GM18867 (cell line): Measurements from ENCODE around the gene ENAM.
"Not testable (repeated sequence)": the region's sequence is repeated elsewhere in the genome, so short reads cannot be mapped to it uniquely, and the experiment has no call there.

Experiments
- ATAC-seq: cut with Tn5 transposase; IDR thresholded peaks from one replicate; pipeline ENCODE4 v1.9.1; 2021; ENCODE audit warnings: mild to moderate bottlenecking, moderate library complexity; ENCODE audit not compliant: unreplicated experiment

ENAM gene

DNA sequence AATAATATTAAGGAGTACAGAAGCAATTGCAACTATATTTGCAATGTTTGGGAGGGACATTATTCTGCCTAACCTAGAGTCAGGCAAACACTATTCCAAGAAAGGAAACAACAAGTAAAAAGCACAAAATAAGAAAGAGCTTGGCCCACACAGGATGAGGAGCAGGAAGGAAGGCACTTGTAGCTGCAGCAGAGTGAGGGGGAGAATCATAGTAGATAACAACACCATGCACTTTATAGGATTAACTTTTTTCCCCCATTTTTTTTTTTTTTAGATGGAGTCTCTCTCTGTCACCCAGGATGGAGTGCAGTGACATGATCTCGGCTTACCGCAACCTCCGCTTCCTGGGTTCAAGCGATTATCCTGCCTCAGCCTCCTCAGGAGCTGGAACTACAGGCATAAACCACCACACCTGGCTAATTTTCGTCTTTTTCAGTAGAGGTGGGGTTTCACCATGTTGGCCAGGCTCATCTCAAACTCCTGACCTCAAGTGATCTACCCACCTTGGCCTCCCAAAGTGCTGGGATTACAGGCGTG, 48.1 kb downstream of the ENAM start:
- no peak for ATAC-seq

DNA sequence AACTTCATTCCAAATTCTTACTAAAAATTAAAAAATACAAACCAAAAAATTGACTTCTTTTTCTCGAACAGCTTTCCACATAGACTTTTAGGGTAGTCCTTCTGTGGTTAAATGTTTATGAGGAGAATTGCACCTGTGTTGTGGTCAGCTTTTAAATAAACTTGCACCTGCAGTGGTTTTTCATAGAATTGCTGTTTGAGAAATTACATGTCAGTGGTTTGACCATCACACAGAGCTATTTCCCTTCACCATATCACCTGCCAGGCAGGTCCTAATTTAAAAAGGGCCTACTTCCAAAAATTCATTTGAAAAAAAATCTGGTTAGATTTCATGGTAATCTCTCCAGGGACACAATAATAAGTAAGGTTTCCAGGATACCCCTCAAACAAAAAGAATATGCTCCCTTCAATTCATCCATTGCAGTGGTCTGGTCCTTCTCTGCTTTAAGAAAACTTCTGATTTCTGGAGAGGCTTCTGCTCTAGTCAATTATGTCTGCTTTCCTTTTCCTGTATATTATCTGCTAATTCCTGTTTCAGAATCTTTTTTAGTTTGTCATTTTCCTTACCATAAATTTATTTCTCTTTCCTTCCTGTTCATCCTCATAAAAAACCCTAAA, 49.9 kb downstream of the ENAM start:
- peak; percentile 85 for ATAC-seq

DNA sequence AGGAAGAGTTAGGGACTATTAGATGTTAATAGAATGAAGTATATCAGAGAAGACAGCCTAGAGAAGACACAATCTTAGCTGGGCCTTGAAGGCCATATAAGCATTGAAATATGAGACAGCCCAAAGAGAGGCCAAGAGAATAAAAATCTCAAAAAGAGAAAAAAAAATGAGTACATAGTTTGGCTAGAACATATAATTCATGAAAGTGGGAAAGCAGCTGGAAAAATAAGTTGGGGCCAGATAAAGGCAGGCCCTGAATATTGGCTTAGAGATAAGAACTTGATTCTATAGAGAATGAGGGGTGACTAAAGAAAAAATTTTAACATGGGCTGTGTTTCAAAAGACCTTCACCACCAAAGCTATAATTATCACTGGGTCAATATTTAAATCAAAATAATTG, 52.4 kb downstream of the ENAM start:
- no peak for ATAC-seq

DNA sequence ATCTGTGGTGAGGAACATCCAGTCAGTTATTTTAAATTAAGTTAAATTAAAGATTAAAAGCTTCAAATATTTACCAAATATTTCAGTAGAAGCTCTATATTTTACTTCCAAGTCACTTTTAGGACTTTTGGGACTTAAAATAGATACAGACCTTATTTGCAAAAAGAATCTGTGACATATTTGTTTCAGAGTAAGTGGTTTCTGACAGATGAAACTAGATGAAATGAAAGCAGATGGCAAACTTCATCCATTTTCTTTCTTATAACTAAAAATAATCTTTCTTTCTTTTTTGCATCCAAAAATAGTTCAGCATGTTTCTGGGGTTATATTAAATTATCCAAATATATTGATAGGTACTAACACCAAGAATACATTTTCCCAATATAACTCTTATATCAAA, 53.2 kb downstream of the ENAM start:
- ATAC-seq = peak; percentile 52

DNA sequence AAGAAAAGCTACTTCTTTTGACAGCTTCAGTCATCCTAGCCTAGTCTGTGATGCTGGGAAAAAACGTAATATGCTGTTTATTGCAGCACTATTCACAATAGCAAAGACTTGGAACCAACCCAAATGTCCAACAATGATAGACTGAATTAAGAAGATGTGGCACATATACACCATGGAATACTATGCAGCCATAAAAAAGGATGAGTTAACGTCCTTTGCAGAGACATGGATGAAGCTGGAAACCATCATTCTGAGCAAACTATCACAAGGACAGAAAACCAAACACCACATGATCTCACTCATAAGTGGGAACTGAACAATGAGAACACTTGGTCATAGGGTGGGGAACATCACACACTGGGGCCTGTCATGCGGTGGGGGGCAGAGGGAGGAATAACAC, 53.6 kb downstream of the ENAM start:
- ATAC-seq = peak; percentile 2

DNA sequence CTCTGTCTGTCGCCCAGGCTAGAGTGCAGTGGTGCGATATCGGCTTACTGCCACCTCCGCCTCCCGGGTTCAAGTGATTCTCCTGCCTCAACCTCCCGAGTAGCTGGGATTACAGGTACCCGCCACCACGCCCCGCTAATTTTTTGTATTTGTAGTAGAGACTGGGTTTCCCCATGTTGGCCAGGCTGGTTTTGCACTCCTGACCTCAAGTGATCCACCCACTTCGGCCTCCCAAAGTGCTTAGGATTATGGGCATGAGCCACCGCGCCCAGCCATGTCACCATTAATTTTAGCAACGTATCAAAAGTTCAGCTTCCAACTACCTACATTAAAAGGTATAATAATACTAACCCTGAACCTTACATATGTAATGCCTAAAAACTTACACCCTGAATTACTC, 58.8 kb downstream of the ENAM start:
- peak; percentile 5 for ATAC-seq

DNA sequence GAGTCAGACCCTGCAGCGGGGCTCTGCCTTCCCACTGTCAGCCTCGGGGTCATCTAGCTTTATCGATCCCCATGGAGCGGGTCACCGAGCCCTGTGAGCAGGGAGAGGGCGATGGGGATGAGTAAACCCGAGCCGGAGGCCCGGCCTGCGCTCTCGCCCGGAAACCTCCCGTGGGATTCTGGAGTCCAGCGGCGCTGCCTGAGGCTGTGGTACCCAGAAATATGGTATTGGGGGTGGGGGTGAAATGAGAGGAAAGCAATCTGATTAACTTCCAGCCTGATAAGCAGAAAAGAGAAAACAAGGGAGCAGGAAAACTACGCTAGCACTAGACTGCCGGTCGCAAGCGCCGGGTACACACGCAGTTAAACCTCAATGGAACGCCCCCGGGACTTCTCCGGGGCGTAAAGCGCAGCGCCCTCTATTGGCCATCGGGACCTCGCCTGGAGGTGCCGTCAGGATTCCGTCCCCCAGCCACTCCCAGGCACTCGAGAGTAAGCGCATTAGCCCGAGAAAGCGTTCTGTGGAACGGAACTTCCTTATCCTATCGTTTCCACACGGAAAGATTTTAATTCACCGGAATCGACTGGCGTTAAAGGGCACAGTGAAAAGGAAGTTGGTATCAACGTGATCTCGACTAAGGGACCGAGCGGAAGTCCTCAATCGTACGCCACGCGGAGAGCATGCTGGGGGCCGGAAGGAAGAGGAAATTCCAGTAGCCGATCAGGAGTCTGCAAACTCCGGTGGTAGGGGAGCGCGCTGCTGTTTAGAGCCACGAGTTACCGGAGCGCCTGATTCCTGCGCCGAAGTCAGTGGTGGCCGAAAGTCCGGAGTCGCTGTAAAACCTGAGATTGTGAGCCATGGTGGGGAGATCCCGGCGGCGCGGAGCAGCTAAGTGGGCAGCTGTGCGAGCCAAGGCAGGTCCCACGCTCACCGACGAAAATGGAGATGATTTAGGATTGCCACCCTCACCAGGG, 59.6 kb downstream of the ENAM start, which contains the start of gene UTP3:
UTP3 (plus strand) TSS at position 712 of the 974 bp plus-strand sequence; CDS start at position 858, 146 bp downstream.
- ATAC-seq = peak; percentile 90

DNA sequence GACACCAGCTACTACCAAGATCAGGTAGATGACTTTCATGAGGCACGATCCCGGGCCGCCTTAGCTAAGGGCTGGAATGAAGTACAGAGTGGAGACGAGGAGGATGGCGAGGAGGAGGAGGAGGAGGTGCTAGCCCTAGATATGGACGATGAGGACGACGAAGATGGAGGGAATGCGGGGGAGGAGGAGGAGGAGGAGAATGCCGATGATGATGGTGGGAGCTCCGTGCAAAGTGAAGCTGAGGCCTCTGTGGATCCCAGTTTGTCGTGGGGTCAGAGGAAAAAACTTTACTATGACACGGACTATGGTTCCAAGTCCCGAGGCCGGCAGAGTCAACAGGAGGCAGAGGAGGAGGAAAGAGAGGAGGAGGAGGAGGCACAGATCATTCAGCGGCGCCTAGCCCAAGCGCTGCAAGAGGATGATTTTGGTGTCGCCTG, 60.3 kb downstream of the ENAM start:
- ATAC-seq = peak; percentile 1

DNA sequence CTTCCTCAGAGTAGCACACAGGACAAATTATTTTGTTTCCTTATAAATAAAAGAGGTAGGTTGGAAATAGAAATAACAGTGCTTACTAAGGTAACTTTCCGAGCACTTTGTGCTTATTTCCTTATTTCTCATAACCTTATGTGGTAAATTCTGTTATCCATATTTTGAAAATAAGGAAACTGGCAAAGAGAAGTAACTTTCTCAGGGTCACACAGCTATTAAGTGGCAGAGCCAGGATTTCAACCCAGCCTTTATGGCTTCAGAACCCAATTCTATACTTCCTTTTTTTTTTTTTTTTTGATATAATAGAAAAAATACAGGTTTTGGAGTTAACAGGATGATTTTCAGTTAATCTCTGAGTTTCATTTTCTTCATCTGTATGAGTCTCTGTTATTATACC, 63.1 kb downstream of the ENAM start:
- no peak for ATAC-seq

DNA sequence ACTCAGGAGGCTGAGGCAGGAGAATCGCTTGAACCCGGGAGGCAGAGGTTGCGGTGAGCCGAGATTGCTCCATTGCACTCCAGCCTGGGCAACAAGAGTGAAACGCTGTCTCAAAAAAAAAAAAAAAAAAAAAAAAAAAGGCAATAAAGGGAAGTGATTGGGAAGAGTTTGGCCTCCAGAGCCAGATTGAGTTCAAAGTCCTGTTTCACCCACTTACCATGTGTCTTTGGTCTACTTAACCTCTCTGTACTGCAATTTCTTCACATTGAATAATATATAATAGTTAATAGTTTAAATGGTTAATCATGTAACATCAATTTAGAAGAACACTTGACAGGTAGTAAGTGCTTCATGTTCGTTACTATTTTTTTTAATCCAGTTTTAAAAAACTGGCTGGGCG, 66.1 kb downstream of the ENAM start:
- not testable (repeated sequence) for ATAC-seq
